NCI-H82 treated with DMSO at 0.1 percent for 48 hours (cell line): ENCODE measurements around the gene UHMK1.
"Not testable (repeated sequence)": the region's sequence is repeated elsewhere in the genome, so short reads cannot be mapped to it uniquely, and the experiment has no call there.

Experiments used
- DNase-seq: peaks from one replicate; lab custom pipeline; 2025; ENCODE audit not compliant: unreplicated experiment; lab: John Stamatoyannopoulos, UW

Gene UHMK1

DNA sequence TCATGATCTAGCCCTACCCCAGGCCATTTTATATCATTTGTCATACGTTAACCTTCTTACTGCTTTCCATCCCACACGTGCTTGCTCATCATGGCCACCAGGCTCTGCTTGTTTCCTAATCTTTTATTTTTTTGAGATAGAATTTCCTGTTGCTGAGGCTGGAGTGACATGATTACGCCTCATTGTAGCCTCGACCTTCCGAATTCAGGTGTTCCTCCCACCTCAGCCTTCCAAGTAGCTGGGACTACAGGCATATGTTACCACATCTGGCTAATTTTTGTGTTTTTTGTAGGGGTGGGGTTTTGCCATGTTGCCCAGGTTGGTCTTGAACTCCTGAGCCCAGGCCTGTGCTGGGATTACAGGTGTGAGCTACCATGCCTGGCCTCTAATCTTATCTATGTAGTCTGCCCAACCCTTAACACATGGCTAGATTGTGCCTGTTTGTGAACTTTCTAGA is 67.2 kb downstream of the UHMK1 start:
- DNase-seq: no peak

DNA sequence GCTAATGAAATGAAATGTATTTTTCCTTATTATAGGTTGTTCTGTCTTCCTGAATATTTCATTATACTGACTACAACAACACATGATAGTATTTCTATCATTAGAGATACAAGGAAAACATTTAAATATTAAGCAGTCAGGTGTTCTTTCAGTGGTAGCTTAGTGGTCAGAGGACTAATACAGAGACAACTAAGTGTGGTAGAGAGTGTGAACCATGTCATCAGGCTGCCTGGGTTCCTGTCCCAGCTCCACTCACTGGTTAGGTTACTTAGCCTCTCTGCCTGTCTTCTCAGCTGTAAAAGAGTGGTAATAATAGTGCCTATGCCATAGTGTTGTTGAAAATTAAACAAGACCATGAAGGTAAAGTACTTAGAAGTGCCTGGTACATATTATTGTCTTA is 67.8 kb downstream of the UHMK1 start:
- no peak for DNase-seq

DNA sequence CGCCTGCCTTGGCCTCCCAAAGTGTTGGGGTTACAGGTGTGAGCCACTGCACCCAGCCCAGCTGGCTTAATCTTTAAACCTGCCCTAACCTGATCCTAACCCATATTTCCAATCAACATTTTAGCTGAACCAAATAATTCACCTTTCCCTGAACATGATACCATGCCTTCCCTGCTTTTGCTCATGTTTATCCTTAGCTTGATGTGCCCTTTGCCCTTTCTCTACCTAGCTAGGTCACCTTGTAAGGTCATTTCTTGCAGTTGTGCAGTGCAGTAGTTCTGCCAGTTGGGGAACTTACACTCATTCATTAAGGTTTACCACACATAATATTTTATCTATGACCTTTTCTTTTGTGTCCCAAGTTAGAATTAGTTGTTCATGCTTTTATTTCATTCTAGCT is 69.3 kb downstream of the UHMK1 start:
- DNase-seq: no peak

DNA sequence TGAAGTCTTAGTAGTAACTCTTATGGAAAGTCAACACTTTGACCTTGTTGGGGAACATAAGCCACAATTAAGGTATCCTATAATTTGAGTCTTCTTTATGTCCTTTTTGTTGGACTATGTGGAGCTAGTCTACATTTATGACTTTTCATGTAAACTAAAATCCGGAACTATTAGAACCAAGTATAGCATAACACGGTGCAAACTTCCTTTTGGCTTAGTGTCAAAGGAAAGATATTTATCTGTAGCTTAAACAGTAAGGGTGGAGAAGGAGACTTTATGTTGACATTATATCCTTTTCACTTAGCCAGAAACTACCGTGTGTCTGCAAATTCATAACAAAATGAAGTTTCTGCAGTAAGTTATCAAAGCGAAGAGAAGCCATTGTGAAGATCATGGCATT is 71.2 kb downstream of the UHMK1 start:
- DNase-seq: no peak

DNA sequence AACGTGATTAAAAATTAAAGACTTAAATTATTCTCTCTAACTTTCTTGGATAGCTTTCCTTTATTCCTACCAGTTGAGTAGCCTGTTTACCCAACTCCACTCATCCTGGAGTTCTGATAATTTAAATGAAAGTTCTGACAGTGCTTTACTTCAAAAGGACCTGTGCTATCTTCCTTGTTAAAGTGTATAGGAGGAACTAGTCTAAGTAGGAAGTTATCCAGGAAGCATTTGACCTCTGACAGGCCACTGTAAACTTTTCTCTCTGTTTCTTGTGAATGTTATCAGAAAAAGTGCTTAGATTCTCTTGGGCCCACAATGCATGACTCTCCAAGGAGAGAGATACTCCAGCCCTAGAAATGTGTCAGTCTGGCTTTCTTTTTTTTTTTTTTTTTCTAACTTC is 73.1 kb downstream of the UHMK1 start:
- DNase-seq: no peak

DNA sequence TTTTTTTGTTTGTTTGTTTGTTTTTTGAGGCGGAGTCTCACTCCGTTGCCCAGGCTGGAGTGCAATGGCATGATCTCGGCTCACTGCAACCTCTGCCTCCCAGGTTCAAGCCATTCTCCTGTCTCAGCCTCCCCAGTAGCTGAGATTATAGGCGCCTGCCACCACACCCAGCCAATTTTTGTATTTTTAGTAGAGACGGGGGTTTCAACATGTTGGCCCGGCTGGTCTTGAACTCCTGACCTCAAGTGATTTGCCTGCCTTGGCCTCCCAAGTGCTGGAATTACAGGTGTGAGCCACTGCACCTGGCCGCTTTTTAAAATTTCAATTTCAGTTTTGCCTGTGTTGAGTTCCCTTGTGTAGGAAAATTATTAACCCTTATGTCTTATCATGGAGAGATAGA is 73.5 kb downstream of the UHMK1 start:
- not testable (repeated sequence) for DNase-seq

DNA sequence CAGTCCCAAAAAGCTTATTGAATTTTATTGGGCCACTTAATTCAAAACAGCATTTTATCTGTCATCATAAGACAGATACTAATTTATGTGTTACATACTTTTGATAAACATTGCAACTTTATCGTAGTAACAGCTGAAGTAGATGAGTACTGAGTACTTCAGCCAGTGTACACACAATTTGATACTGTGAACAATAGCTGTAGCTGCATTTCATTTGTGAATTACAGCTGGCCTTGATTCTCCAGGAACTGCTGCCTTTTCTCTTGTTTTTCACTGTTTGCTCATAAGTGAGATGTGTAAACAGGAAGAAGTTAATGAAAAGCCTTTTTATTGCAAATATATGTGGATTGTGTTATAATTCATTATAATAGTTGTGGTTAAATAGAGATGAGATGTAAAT is 74.1 kb downstream of the UHMK1 start:
- DNase-seq: no peak

DNA sequence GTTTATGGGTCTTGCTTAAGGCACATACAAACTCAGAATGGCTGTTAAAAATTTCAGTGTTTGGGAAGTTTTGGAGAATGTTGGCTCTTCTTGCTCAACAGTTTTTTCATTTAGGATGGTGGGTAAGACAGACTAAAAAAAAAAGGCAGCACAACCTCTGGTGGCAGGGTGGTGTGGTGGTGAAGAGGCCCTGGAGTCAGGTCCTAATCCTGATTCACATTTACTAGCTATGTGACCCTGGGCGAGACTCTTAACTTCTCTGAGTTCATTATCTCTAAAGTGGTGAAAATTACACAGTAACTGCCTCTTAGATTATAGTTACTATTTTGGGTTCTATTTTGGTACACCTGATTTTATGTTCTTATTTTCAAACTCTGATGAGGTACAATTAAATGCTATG is 75.5 kb downstream of the UHMK1 start:
- DNase-seq: no peak

DNA sequence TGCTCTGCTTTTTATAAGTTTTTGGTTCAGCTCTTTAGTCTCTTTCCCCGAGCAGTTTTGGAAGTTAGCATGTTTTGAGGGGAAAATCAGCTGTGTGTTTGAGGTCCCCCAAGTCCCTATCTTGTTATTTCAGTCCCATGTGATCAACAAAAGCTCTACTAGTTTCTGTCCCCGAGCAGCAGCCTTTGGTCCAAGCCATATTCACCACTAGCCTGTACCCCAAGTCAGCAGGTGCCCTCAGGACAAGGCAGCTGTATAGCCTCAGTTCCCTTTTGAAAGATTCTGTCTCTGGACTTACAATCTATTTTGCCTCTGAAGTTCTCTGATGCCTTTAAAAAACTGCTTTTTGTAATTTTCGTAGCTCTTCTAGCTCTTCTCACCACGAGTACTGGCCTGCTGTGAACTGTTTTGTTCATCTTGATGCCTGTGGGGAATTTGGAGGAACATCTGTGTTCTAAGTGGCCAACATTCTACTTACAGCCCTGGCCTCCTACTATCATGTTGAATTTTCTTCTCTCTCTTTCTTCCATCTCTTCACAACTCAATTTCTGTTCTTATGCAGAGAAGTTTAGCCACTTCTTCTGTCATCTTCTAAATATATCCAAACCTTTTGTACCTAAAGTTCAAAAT is 80.6 kb downstream of the UHMK1 start:
- no peak for DNase-seq

DNA sequence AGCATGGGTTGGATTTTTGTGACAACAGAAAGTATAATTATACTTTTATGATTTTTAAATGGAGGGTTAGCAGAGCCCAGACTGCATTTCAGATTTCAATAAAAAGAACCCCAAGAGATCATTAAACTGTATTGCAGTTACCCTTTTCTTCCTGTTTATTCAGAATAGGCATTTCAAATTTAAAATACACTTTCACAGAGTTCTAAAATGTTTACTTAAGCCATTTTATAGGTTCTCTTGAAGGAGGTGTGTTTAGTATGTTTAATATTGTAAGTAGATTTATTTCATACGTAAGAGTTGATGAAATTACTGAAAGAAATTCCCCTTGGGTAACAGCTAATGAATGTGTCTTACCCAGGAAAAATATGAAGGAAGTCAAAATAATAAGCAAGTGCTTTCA is 81.3 kb downstream of the UHMK1 start:
- DNase-seq: no peak
